HG02973 (cell line): ENCODE data around the gene KCNC4.

ENCODE experiments used
- ATAC-seq: cut with Tn5 transposase; IDR thresholded peaks from one replicate; pipeline ENCODE4 v1.9.1; 2021; ENCODE audit warnings: moderate library complexity; ENCODE audit not compliant: unreplicated experiment

KCNC4 gene

DNA sequence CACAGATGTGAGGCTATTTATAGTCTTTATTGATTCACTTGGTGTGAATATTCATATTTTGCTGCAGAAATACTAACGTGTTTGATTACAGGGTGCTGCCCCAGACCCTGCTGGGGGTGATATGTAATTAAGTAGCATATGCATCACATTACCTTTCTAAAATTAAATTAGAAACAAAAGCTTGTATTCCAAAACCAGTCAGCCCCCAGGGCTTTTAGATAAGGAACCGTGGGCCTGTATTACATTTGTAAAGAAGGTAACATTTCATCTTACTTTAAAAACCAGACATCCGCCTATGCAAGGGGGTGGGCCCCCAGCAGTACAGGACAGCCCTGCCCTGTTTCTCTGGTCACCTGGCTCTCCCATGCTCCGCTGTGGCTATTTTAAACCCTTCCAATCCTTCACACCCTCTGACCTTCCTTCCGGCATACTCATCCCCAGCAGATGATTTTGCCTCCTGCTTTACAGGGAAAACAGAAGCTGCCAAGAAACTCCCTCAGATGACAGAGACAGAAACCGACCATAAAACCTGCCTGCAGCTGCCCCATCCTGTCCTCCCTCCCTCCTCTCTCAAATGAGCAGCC, 22.0 kb upstream of the KCNC4 start:
- ATAC-seq = no peak

DNA sequence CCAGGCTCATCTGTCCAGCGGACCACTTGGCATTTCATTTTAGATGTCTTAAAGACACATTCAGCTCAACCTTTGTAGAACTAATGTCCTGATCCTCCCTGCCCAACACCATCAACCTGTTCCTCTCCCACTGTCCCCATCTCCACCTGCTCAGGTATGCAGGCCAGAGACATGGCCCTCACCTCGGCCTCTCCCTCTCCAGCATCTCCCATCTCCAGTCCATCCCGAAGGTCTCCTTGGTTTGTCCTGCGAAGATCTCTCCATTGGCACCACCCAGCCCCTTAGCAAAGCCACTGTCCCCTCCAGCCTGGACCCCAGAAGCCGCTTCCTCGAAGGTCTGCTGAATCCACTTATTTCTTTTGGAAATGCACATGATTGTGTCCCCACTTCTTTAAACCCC, 20.9 kb upstream of the KCNC4 start:
- no peak for ATAC-seq

DNA sequence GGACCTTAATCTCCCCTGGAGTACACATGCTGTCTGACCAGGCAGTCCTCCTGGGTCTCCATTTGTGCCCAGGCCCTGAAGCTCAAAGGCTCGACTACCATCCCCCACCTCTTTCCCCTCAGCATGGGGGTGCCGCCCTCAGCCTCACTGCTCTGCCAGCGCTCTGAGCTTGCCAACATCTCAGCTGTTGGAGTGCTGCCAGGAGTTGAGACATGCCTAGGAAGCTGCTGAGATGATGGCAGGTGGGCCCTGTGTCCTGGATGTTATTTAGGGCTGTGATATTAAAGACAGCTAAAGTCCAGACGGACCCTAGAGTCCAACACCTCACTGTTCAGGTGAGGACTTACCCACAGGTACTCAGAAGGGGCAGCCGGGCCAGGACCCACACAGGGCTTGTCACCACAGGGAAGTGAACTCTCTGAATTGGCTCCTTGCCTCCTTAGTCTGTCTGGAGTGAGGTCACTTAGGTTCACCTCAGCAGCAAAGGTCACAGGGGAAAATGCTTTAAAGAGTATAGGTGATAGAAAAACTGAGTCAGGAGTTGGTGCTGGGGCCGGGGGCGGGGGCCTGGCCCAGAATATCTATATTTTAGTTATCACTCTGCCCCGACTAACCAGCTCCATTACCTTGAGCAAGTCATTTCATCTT, 19.7 kb upstream of the KCNC4 start:
- ATAC-seq = no peak

DNA sequence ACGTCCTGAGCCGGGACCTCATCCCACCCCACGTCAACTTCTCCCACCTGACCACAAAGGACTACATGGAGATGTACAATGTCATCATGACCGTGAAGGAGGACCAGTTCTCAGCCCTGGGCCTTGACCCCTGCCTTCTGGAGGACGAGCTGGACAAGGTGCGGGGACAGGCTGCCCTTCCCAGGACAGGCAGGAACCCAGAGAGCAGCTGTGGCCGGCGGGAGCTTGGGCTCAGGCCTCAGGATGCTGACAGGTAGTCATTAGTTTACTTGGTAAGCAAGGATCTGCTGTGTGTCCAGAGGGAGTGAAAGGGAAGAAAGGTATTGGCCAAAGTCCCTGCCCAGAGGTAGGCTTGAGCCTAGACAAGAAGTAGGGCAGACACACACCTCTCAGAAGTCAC, 17.6 kb upstream of the KCNC4 start:
- no peak for ATAC-seq

DNA sequence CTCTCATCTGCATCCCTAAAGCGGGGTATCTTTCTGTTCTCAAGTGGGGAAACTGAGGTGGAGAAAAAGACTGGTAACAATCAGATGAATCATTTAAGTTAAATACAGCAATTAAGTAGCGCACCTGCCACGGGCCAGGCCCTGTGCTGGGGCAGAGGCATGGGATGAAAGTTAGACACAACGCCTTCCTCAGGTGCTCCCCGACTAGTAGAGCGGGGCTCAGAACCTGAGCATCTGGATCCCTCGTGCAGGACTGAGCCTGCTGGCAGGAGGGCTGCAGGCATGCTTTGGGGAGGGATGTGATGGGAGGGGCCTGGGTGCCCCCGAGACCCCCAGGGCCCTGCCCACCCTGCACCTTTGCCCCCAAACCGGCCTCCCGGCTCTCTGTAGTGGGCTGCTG, 14.9 kb upstream of the KCNC4 start:
- no peak for ATAC-seq

DNA sequence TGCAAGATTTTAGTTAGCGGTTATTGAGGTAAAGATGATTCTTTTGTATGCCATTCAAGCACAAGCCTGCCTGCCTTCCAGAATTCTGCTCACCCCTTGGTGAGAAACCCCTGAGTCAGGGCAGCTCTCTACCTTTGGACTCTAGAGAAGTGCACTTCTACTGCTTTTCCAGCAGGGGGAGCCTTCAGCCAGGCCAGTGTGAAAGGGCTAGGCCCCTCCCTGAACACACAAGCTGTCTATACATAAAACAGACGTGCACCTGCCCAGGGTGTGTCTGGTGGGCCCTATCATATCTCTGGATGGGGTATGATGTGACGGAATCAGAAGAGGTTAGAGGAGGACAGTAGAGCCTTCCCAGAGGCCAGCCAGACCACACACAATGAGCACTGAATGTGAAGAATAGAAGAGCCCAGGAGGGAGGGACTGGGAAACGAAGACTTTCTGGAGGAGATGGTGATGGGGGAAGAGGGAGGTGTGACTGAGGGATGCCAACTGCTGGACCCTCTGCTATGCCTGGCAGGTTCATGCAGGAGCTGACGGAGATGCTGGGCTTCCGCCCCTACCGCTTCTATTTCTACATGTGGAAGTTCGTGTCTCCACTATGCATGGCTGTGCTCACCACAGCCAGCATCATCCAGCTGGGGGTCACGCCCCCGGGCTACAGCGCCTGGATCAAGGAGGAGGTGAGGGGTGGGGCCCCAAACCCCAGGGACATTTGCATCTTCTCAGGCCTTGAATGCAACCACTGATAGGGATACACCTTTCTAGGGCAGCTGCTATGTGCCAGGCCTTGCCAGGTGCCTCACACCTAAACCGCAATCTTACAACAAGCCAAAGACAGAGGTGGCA, 13.0 kb upstream of the KCNC4 start:
- ATAC-seq = peak; percentile 63

DNA sequence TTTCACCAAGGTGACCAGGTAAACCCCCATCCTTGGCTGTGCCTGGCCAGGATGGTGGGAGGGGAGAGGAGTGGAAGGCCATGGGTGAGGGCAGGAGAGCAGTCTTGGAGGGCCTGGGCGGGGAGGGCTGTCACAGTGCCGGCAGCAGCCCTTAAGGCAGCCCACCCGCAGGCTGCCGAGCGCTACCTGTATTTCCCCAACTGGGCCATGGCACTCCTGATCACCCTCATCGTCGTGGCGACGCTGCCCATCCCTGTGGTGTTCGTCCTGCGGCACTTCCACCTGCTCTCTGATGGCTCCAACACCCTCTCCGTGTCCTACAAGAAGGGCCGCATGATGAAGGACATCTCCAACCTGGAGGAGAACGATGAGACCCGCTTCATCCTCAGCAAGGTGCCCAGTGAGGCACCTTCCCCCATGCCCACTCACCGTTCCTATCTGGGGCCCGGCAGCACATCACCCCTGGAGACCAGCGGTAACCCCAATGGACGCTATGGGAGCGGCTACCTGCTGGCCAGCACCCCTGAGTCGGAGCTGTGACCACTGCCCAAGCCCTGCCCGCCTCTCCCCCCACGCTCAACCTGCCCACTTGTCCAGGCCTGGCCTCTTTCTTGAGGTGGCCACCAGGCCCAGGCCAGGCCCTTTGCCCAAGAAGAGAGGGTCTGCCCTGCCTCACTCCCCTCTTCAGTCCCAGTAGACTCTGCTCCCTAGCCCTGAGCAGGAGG, 12.0 kb upstream of the KCNC4 start:
- no peak for ATAC-seq

DNA sequence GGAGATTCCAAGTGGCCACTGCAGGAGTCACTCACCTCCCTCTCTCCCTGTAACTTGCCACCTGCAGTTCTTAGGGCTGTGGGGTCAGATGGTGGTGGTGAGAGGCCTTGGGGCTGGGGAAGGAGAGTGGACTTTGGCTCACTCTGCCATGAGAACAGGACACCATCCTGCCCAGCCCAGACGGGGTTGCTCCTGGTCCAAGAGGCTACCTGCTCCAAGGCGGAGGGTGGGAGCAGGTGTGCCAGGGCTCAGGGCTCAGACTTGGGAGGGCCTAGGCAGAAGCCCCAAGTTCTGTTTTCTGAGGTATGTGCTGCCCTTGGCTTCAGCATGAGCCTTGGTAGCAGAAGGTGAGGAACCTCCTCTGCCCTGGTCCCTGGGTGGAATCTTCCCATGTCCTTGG, 11.4 kb upstream of the KCNC4 start:
- ATAC-seq = no peak

DNA sequence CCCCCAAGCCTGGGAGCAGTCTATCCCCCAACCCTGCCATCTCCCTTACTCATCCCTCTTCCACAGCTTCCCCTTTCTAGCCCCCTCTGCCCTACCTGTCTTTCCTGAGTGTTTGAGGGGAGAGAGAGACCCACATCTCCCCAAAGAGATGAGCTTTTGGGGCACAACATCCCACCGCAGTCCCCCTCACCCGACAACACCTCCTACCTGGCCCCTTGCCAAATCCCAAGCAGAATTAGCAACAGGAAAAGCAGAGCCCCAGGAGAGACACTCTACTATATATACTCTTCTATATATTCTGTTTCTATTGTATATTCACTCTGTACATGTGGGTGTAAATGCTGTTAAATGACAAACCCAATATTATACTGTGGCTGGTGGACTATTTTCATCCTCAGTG, 9.9 kb upstream of the KCNC4 start:
- no peak for ATAC-seq

DNA sequence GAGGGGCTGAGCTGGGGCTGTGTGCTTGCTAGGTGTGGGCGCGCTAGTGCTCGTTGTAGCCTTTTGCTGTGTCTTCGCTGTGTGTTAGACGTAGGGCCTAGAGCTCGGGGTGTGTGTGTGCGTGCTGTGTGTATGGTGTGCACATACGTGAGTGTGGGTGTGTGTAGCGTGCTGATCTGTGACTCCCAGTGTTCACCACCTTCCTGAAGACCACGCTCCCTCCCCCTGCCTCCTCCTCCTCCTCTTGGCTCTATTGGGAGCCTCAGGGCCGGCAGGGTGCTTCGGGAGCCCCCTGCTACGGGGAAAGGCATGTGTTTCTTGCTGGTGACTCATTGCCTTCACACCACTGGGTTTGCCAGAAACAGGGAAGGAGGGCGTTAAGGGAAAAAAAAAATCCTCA, 9.4 kb upstream of the KCNC4 start:
- no peak for ATAC-seq

DNA sequence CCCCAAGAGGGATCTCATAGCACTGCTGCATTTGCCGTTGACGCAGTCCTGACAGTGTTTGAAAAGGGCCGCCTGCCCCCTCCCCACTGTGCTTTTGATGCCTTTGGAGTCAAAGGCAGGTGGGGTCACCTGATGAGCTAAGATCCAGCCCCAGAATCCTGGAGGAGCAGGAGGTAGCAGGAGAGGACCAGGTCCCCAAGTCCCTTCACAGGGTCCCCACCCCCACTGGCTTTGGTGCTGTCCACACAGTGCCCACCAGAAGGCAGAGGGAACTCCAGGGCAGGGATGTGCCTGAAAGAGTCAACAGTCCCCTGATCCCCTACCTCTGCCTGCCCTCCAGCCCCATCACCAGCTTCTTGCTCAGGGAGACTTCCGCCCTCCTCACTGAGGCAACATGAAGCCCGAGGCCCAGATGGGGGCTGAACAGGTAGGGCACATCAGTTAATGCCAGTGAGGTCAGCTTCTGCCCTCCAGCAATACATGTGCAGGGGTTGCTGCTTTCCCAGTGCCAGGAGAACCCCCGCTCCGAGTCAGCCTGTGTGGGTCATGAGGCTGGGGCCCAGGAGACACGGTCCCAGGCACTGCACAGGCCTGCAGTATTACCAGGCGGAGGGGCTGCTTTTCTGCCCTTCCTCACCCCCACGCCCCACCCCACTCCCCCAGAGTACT, 8.8 kb upstream of the KCNC4 start:
- no peak for ATAC-seq

DNA sequence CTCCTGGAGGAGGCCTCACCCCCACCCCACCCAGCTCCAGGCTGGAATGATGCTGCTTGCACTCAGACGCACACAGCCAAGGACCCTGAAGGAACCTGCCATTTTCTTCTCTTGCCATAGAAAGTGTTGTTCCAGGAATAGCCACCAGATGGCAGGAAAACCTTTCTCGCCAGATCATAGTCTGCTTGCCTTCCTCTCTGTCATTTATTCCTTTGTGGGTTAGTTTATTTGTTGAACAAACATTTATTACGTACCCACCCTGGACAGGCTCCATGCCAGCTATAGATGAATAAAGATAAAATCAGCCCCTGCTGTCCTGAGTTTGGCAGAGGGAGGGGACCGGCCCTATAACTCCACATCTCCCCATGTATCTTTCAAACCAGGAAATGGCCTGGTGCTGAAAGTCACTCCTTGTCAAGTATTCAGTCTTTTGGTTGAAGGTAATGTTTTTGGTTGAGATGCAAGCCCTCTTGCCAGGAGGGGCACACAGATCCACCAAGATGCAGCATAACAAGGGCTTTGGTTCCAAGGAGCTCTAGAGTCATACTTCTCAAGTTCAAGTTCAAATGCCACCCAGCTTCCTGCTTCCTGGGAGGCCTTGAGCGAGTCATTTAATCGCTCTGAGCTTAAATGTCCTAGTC, 7.0 kb upstream of the KCNC4 start:
- no peak for ATAC-seq

DNA sequence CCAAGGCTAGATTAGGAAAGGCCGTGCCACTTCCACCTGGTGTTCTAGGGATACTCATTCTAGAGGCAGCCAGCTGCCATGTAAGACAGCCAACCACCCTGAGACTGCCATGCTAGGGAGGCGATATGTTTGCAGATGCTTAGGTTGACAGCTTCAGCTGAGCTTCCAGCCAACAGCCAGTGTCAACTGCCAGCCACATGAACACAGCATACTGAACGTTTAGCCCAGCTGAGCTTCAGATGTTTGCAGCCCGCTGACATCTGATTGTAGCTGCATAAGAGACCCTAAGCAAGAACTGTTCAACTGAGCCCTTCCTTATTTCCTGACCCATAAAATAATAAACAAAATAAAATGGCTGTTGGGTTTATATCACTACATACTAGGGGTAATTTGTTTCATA, 5.0 kb upstream of the KCNC4 start:
- ATAC-seq = no peak

DNA sequence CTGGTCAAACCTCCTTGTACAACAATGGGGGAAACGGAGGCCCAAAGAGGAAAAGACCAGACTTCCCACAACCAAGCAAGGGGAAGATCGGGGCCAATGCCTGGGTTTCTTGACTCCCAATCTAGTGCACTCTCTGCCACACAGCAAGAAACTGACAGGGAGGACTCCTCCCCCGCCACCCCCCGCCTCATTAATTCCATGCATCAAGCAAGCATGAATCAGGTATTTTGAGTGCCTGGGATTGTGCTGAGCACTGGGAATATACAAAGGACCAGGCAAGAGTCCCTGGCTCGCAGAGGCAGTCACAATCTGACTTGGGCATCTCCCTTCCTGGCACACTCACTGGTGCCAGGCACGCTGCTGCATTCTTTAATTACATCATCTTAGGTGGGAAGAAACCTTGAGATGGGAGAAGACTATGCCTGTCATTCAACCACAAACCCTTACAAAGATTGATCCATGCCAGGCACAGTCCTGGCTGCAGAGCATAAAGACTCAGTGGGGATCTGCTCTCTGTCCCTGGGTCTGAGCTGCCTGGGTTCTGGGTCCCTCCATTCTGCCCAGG, 4.4 kb upstream of the KCNC4 start:
- no peak for ATAC-seq

DNA sequence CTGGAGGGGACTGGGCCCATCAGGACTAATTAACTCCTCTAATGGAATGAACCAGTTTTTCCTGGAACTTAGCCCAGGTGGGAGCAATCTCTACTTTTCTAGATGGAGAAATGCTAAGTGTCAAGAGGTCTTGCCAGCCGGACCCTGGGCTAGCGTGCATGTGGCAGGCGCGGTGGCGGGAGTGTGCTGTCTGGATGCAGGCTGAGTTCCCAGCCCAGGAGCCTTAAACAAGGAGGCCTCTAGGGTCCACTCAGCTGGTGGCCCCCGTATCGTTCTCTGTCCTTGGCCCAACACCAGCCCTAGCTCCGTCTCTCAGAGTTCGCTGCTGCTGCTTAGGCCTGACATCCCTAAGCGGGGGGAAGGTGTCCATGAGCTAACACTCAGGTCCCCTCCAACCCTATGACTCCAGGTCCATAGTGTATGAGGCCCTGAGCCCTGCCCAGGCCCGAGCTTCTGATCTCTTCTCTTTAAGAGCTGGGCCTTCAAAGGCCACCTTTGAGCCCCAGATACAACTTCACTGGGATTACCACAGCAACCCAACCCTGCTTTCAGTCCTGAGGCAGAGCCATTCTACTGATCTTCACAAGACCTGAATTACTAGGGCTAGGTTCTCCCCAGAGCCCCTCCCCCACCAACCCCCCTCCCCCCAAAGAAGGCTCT, 3.7 kb upstream of the KCNC4 start:
- ATAC-seq = no peak

DNA sequence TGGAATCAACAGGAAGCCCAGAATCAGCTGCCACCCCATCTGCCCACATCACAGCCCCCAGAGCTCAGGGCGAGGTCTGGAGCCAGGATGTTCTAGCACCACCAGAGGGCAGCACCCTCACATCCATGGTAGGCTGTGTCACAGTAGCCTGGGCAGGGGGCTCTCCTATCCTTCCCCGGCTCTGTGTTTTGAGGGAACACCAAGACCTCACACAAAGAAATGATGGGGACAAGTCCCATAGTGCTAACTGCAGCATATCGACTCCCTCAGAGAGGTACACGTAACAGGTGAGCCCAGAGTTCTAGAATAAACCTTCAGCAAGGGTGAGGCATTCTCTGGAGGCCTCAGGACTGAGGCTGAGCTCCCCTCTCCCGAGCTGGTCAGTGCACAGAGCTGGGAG, 2.3 kb upstream of the KCNC4 start:
- ATAC-seq = no peak

DNA sequence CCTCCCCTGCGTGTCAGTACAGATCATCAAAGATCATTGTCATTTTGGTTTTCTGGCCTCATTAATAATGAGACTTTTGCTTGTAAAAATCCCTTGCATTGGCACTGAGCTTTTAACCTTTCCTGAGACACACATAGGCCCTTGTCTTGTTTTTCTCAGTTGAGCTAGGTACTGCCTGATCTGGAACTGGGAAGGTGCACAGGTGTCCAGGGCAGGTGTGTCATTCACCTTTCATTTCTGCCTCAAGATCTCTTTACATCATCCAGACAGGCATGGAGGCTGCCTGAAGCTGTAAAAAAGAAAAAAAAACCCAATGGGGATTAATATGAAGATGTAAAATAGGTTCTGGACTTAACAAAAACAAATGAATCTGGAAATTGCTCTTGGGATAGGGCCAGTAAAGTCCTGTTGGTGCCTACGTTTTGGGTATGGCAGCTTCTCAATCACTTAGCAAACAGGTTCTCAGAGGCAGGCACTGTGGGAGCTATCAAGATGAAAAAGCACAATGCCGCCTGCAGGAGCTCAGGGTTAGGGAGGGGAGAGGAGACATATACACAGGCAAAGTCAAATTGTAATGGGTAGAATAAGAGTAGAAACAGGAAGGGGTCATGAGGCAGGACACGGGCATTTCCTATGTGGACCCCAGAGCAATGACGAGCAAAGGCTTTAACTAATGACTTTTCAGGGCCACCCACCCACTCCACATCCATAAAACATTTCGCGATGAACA, 1.0 kb upstream of the KCNC4 start:
- no peak for ATAC-seq

DNA sequence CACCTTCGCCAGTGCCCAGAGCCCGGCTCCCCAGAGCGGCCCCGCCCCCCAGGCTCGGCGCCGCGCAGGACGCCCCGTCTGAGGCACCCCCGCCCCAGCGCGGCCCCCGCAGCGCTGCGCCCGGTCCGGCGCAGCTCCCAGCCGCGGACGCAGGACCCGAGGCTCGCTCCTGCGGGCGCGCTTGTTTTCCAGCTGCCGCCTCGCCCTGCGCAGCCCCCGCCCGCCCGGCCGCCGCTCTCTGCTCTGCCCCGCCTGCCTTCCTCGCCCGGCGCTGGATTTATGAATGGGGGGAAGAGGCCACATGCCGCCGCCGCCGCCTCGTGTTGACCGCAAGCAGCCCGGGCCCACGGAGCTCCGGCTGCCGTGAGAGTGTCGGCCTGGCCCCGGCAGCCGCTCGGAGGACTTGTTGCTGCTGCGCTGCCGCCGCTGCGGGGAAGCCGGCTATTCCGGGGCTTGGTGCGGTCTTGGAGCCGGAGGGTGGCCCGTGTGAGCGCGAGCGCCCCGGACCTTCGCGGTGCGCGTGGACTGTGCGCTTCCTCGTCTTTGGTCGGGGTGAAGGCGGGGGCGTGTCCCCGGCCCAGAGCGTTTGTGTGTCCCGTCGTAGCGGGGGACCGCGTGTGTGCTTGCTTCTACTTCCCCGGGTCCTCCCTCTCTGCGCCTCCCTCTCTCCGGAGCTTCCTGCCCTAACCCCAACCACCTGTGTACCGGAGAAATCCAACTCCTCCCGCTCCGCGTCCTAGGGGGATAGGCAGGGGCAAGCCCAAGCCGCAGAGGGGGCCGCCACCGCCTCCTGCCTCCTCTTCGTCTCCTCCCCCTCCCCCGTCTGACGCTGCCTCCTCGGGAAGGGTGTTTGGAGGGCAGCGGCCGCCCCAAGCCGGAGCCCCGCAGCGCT, 736 bp downstream of the KCNC4 start:
- ATAC-seq = no peak
